COLO829 (cell line): ENCODE results near the gene CMKLR1.

ENCODE experiments used
- DNase-seq: peaks from one replicate; pipeline ENCODE4 v3.0.0; 2012; ENCODE audit warnings: low spot score

CMKLR1 gene

DNA sequence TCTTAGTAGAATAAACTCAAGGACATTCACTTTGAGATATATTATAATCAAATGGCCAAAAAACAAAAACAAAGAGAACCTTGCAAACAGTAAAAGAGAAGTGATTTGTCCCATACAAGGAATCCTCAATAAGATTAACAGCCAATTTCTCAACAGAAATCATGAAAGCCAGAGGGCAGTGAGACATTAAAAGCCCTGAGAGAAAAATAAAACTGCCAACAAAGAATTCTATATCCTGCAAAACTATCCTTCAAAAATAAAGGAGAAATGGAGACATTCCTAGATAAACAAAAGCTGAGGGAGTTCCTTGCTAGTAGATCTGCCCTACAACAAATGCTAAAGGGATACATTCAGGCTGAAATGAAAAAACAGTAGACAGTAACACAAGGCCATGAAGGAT lies 78.1 kb downstream of the CMKLR1 start:
- no peak for DNase-seq

DNA sequence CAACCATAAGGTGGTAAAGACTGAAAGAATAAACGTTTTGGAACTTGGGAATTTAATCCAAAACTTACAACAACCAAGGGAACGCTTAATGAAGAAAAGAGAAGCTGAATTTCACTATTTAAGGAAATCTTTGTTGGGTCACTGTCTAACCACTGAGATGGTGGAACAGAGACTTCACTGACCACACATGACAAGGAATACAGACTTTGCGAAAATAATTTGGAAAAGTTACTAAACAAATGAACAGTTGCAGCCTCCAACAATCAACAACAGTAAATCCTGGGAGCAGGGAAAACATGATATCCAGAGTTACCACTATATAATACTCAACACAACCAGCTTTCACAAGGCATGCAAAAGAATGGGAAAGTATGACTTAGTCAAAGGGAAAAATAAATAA lies 79.1 kb downstream of the CMKLR1 start:
- no peak for DNase-seq

DNA sequence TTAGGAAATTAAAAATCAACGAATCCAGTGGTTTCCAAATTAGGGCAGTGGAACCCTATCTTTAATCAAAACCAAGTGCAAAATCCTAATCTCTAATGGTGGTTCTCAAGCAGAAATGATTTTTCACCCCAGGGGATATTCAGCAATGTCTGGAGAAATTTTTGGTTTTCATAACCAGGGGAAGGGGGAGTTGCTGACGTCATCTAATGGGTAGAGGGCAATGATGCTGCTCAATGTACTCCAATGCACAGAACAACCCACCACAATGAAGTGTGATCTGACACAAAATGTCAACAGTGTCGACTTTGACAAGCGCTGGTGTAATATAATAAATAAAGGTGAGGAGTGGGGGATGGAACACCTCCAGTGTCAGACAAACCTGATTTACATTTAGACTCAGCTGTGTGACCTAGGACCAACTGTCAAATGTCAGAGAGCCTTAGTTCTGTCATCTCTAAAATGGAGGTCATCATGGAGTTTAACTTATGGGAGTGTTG lies 81.5 kb downstream of the CMKLR1 start:
- no peak for DNase-seq

DNA sequence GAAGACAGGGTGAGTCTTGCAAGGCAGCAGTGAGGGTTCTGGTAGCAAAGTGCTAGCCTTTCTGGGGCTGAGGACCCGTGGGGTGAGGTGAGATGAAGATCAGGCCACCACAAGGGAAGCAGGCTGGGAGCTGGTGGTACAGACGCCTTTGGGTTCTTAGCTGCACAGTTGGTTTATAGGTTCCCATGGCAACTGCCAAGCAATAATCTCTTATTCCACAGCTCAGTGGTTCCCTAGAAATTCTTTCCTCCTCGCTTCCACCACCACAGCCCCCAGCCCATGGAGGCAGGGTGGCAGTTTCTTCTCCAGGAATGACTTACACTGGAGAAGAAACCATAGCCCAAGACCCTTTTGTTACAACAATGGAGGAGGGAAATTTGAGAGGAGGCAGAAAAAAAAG lies 82.1 kb downstream of the CMKLR1 start:
- DNase-seq = no peak

DNA sequence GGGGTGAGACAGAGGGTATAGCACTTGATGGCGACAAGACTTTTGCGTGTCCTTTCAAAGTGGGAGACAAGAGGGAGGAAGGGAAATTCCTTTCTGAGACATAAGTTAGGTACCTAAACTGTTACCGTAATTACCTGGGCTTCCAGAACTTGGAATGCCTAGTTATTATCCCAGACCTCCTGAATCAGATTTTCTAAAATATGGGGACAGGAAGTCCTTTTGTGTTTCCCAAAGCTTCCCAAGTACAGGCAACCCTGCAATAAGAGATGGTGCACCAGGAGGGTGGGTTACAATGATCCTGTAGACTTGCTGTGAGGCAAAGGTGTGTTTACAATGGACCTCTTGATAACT lies 83.9 kb downstream of the CMKLR1 start:
- no peak for DNase-seq

DNA sequence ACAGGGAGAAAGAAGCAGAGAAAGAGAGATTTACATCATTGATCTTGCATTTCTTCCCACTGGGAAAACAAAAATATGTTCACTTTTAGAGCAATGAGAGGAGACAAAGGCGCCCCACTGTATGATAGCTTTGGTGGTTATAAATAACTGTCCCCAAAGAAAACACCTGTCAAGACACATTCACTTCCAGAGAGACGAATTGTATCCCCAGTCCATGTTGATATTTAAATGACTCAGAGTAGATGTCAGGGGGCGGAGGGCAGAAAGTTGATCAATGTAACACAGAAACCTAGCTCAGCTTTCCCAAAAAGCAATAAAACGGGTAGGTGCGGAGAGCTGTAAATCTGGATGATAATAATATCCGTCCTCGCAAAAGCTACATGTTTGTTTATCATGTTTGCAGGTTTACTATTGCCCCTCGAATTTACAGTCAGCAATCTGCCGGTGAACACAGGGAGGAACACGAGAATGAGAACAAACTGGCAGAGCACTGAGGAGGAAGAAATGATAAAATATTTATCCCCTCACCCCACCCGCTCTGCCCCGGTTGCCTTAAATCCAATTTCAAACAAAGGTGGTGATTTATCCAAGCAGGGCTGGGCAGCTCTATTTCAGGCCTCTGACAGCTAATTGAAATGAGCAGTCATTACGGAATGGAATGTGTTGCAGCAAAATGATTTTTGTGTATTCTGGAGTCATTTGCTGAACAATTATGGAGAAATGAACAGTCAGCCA lies 84.4 kb downstream of the CMKLR1 start:
- no peak for DNase-seq

DNA sequence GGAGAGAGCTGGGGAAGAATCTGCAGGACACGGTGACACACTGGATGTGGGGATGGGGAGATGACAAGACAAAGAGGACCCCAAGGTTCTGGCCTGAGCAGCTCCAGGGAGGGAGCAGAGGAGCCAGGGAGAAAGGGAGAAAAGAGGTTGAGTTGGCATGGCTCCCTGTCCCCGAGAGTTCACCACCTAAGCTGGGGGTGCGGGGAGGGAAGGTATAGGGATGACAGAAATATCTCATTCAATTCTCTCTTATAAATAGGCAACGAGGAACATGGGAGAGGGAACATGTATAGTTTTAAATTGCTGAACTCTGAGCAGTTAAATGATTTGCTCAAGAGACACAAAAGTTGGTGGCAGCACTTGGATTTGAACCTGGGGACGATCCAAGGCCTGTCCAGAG lies 85.1 kb downstream of the CMKLR1 start:
- DNase-seq = no peak

DNA sequence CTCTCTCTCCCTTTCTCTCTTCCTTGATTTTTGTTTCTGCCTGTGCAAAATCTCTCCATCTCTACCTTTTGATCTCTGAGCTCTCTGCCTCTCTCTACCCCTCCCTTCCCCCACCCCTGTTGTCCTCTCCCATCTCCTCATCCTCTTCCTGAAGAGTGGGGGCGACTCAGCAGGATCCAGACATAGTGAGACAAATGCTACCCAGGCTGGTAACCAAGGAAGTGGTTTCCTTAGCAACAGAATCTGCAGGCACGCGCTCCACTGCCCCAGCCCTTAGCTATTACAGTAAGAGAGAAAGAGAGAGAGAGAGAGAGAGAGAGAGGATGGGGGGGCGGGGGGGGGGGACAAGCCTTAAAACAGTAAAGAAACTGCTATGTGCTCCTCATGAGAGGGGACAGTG lies 85.6 kb downstream of the CMKLR1 start:
- DNase-seq = no peak

DNA sequence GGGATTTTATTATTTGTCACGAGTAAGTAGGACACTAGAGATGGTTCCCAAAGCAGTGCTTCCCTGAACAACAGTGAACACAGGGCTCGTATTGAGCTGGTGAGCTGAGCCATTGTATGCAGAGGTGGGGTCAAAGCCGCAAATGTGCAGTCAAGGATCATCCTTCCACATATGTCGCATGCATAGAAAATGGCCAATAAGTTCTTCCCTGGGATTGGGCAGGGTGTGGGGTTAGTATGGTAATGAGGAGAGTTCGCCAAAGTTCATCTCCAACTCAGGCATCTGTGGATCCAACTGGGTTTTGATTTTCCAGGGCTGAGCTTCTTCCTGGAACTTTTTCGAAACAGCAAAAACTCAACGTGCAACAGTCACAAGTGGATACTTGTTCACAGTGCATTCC lies 86.6 kb downstream of the CMKLR1 start:
- no peak for DNase-seq

DNA sequence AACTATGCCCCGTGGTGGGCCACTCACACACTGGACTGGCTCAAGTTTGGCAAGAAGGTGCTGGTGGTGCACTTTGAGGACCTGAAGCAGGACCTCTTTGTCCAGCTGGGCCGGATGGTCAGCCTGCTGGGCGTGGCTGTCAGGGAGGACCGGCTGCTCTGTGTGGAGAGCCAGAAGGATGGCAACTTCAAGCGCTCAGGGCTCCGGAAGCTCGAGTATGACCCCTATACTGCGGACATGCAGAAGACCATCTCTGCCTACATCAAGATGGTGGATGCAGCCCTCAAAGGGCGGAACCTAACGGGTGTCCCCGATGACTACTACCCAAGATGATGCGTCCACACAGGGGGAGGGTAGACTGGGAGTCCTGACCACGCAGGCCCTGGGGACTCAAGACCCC lies 91.1 kb downstream of the CMKLR1 start:
- DNase-seq = no peak

DNA sequence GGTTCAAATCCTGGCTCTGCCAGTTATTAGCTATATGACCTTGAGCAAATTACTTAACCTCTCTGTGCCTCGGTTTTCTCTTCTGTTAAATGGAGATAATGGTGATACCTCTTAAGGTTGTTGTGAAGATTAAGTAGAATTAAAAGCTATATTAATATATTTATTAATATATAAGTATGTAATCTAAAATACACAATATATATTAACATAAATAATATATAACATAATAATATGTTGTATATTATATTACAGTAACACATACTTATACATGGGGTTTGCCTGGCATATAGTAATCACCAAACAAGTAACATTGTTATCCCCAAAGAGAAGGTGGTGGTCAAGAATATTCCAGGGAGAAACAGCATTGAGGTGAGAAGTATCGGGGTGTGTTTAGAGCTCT lies 92.0 kb downstream of the CMKLR1 start:
- no peak for DNase-seq

DNA sequence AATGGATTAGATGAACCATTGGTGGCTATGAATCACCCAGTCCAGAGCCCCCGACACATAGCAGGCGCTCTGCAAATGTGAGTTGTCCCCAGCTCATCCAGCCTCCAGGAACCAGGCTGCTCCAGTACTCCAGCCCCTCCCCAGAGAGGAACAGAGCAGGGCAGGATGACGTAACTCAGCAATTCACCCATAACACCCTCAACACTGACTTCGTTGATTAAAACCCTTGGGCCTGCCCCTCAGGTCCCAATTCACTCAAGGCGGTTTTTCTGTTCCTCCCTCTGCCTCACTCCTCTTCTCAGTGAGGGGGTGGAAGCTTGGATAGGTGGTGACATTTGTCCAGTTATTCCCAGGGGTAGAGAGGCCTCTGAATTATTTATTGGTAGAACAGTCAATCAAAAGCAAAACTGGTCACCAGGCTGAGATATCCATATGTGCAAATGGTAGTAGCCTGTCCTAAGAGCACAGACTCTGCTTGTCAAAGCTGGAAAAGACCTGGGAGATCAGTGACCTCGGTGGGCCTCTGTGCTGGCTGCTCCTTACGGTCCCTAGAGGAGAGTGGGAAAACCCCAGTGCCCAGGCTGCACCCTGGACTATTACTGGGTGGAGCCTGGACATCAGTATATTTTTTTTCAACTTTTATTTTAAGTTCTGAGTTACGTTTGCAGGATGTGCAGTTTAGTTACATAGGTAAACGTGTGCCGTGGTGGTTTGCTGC lies 97.0 kb downstream of the CMKLR1 start:
- no peak for DNase-seq

DNA sequence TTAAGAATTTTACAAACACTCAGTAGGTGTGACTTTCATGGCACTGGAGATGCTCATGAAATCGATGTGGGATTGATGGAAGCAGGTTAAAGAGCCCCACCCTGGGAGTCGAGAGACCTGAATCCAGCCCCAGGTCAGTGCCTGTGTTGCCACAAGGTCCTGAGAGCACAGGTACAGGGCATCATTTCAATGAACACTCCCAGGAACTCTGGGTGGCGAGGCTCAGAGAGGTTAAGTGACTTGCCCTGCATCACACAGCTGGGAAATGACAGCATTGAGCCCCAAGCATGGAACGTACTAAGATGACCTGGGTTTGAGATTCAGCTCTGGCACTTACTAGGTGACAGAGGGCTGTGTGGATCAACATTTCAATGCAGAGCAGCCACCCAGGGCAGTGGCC lies 98.2 kb downstream of the CMKLR1 start:
- no peak for DNase-seq

DNA sequence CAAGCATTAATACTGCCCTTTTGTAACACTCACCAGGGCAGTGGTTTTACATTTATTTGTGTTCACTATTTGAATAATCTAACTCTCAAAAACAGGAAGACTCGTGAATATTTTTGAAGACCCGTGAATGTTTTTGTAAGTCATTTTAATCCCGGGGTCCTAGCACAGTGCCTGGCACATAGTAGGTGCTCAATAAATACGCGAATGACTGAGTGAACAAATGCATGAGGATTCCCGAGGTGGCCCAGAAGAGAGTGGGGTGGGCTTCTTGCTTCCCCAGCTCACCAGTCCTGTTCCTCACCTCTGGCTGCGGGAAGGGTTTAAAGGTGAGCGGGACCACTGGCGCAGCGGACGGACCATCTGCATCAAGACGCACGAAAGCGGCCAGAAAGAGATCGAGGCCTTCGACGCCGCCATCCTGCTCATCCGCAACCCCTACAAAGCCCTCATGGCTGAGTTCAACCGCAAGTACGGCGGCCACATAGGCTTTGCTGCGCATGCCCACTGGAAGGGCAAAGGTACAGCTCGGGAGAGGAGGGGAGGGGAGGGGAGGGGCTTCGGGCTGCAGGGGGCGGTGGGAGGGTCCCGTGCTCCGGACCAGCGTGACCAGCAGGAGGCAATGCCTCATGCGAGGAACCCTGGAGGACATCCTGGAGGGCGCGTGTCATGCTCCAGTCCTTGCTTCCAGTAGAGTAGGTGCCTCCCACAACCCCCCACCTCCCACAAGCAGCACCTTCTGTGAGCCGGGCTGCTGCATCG lies 98.9 kb downstream of the CMKLR1 start:
- DNase-seq = no peak

DNA sequence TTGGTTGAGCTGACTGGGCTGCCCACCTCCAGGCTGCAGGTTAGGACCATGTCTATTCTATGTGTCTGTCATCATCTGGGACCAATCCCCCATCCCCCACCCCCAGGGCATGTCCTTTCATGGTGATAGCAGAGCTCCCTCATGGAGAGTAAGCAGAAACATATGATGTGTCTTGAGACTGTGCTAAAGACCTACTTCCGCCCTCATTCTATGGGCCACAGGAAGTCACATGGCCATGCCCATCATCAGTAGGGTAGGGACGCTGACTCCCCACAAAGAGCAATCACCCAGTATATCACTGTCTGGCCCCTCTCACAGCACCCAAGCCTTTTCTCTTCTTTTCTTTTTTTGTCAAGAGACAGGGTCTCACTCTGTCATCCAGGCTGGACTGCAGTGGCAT lies 99.7 kb downstream of the CMKLR1 start:
- DNase-seq = no peak

DNA sequence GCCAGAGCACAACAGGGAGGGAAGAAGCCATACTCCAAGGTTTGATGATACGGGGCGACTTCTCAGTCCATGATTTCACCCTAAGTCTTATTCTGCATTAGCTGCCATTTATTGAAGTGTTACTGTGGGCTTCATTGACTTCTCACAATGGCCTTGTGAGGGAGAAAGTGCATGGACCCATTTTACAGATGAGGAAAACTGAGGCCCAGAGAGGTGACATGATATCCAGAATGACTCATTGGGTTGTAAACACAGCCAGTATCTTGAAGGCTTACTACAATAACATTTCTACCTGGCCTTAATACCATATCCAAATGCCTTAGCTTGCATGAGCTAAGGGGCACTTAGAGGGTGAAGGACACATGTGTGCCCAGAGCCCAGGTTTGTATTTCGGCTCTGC lies 100.6 kb downstream of the CMKLR1 start:
- DNase-seq = no peak
